ENCODE measurements around the gene PLAGL1.

DNA sequence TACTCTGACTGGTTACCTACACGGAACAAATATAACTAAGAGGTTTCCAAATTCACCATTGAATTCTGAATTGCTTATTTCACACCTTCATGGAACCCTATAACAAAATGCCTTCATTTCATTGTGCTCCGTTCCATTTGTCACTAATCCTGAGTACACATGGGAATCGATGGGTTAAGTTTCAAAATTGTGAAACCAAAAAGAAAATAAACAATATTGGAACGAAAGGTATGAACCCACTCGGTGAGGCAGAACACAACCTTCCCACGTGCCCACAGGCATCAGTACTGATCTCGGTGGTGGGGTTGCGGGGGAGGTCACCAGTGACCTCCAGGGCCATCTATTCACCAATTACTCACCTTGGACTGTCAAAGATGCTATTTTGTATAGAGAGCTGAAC is 34.0 kb downstream of the PLAGL1 start:
- TF ChIP-seq GATA3 (IDR thresholded peaks at IDR 0.05; ENCODE audit: low read depth, low read length) (no peak), GATA2 (IDR thresholded peaks at IDR 0.05; ENCODE audit: low read depth, low read length) (no peak)
